GM18858 (cell line): ENCODE data around the gene EPHA5.

ENCODE experiments used
- ATAC-seq: cut with Tn5 transposase; IDR thresholded peaks from one replicate; pipeline ENCODE4 v1.9.1; 2021; ENCODE audit not compliant: unreplicated experiment

EPHA5 gene

DNA sequence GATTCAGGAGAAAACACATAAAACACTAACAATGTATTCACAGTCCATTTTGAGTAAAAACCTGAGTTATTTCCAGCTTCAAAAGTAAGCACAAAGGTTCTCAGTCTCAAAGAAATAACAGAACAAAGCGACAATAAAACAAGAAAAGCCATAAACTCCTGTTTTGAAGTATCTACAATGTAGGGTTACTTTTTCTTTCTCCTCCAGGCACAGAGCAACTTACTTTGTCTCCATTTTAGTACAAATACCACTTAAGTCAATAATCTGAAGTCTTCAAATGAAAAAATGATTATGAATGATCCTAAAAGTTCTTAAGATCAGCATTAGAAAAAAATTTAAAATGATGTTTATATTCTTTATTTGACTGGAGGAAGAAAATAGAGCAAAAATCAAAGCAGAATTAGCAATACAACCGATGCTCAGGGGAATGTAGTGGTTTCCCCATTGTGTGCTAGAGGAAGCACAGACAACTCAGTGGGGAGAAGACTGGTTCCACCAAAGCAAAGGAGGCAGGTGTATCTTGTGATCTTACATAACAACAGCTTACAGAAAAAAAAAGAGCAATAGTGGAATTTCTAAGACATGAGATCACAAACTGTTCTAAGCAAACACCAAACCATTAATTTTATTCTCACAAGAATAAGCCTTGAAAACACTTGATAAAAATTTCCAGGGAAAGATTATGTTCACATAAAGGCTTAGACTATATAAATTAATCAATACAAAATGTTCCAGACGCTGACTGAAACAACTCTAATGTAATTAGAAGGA lies 35.1 kb downstream of the EPHA5 start:
- ATAC-seq = no peak

DNA sequence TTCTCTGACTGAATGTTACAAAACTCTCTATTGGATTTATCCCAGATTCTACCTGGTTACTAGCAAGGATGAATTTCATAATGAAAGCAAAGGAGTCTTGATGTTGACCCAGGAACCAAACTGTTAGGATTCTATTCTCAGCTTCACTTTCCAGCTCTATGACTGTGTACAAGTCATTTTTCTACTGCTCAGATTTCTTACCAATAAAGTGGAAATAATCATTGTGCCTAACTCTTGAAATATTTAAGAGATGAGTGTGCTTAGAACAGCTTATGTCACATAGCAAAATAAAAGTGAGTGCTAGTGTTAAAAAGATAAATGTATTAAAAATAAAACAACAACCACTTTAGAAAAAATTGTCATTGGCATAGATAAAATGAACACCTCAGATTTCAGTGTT lies 45.6 kb downstream of the EPHA5 start:
- ATAC-seq = no peak

DNA sequence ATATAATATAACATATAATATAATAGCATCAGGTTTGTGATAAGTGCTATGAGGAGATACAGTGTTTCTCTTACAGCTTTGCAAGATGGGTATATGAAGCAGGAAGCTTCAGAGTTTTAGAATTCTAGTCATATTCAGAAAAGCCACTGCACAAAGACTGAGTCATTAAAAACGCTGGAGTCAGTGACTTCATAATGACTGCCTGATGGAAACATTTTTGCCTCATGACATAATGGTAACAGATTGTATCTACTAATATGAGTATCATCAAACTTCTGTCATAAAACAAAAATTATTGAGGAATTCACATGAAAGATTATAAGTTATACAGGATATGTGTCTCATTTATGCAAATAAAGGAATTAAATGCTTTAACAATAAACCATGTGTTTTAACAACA lies 46.8 kb downstream of the EPHA5 start:
- no peak for ATAC-seq

DNA sequence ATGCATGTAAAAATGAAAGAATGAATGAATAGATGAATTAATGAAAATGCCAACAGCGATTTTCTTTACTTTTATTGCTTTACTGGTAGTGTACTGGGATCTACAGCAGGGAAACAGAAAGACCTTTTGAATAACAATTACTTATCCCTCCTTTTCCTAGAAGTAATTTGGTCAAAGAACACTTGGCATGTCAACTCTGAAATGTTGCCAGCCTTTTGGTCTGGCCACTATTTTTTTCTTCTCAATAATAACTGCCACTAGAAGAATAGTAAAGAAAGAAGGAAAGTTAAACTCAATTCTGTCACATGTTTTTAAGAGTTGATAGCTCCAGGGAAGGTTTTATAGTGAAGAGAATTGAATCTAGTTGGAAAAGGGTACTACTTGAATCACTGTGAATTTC lies 52.9 kb downstream of the EPHA5 start:
- no peak for ATAC-seq

DNA sequence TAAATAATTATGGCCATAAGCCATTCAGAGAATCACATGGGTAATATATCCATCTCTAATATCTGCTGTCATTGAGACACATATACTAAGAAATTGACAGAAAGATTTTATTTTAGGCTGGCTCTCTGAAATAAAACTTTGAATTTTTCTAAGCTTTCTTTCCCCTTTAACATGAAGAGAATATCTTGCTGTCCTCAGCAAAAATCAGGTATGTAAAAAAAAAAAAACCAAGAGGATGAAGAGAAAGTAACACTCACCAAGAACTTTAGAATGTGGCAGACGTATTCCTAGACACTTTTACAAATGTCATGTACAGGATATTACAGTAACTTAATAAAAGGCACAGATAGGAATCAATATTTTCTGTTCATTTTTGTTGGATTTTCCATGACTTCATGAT lies 65.8 kb downstream of the EPHA5 start:
- ATAC-seq = no peak

DNA sequence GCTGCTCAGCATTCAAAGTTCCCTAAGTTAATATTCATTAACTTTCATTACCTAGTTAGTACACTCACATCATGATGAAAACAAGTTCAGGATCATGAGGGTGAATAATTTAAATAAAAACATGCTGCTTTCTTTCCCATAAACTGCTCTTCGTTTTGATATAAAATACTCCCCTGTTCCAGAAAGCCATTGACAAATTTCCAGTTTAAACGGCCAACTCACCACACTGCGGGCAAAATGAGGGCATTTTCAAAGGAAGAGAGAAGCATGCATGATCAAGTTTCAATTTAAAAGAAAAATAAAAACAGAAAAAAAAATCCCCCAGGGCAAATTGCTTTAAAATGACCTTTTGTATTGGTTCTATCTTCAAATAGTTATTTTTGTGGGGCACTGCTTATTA lies 69.6 kb downstream of the EPHA5 start:
- no peak for ATAC-seq

DNA sequence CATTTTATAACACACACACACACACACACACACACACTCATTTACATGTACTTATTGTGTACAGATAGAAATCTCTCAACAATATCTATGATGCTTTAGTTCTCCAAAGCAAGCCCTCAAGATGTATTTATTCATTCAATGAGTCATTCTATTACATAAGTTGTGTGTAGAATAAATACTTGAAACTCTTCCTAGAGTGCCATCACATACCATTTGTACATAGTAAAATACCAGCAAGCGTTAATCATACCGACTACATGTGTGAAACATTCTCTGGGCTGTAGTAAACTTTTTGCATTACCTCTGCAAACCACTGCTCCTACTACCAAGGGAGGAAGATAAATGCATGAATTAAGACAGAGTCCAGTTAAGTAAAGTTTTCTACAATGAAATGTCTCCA lies 70.9 kb downstream of the EPHA5 start:
- ATAC-seq = no peak

DNA sequence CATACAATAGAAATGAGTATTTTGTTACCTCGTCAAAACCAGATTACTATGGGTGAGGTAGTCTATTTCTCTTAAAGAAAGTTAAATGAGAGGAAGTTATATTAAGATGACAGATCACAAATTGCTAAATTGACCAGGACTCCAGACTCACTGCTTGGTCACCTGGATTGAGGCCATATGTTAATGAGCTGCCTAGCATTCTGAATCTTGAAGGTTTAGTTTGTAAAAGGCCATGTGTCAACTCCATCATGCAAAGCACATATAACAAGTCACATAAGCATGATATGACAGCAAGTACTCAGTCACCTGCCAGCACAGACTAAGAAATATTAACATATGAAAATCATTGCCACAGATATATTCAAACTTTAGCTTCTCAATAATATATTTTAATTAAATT lies 72.6 kb downstream of the EPHA5 start:
- ATAC-seq = no peak

DNA sequence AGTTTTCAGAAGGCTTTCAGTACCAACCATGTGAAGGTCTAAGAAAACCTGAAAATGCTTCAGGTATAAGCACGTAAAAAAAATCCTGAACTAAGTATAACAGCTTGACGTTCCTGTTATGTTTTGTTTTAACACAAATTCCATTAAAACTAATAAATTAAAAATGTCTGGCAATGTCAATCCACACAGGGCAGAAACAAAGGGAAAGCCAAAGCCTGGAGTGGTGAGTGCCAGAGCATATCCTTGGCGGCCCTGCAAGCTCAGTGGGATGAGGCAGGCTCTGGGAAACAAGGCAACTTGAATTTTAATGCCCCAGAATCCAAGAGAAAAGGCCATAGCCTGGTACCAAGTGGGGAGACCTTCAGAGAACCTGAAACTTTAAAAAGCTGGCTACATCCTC lies 78.2 kb downstream of the EPHA5 start:
- ATAC-seq = no peak

DNA sequence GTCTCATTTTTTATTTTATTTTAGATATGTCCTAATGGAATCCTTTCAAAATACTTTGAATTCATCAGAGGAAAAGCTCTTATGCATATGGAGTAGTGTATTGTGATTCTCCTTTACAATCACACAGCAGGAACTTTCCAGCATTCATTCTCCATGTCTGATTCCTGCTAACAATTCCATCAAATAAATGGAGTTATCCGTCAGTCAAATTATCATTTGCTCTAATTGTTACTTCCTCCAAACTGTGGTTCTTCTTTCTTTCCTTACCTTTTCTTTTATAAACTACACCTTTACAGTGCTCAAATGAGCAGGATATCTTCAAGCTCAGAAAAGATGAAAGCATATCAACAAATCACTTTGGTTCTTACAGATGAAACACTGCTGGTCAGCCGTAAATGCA lies 80.4 kb downstream of the EPHA5 start:
- no peak for ATAC-seq

DNA sequence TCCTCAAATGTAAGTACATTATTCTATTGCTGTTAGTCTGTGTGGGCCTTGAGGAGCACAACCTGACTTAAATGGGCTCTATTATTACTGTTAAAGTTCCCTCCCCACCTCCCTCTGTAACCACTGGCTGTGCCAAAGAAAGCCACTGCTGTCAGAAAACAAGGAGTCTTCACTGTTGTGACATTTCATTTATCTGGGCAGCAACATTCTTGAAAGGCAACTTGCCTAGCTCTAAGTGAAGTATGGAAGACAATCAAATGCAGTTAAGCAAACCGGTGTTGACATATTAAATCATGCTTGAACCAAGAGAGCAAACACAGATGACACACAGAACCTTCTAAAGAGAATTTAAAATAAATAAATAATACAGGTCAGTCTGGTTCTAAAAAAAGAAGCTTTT lies 81.0 kb downstream of the EPHA5 start:
- no peak for ATAC-seq

DNA sequence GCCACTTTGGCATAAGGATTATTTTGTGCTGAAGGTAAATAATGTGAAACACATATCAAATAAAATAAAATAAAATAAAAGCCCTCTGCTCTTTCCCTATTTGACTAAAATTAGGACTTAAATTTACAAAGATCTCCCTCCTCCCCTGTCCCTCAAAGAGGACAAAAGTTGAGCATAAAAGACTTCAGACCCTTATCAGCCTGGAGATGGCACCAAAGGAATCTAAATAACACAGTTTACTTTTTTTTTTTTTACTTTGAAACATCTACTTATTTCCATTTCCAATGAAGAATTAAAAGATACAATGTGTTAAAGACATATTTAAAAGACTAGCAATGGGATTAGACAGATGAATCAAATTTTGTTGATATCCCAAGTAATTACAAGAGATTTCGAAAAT lies 89.7 kb downstream of the EPHA5 start:
- ATAC-seq = no peak

DNA sequence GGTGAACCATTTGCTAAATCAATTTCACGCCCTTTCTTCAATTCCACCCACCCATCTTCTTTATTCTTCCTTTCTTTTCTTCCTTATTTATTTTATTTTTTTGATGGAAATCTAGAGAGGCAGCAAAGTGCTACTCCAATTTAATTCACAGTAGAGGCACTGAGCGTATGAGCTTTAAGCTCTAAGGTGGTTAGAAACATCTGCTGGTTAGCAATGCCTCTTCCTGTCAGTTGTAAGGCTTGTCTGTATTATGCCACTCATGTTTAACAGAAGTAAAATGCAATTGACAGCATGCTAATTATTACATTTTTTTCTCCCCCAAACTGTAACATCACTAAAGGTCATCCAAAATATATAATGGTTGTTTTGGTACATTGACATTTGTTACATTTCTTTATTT lies 103.8 kb downstream of the EPHA5 start:
- no peak for ATAC-seq

DNA sequence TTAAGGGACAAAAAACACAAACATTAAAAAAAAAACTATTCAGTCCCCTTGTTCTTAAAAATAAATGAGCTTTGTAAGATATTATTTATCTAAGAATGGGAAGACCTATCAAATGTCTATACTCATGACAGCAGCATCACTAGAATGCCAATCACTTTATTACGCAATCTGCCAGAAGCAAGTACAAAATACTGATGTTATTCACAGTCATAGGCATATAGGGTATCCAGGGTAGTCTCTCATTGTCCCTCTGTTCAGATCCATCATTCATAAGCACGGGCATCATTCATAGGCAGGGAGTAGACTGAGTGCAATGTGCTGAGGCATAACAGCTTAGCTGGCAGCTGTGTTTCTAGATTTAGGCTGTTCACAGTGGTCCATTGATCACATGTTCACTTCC lies 109.1 kb downstream of the EPHA5 start:
- no peak for ATAC-seq

DNA sequence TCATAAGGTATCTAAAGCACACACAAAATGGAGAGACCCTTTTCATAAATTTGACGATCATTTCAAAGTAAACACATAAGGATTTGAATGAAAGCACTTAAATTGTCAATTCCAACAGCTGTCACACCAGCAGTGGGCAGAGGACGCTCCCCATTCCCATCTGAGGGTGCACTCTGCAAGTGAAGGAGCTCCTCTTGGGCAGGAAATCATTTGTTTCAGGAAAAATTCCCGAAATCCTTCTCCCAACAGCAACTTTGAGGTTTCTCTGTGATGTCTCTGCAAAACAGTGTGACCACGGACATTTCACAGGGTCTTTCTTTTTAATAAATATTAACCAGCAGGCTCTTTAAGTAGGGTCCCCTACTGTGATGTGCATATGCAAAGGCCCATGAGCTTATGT lies 111.0 kb downstream of the EPHA5 start:
- no peak for ATAC-seq

DNA sequence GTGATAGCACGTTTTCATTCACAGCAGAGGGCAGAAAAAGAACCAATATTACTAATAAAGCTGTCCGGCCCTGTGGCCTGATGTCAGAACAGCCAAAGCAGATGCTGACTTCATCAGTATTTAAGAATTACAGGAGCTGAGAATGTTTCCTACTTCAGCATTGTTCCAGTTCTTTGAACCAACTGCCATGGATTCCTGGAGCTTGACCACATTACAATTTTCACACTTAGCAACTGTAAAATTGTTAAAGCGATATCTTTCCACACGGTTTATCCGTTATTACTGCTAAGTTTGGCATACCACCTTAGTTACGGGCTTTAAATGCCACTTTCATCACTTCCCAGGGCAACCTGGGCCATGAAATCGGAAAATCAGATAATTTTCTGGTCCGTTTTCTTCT lies 118.2 kb downstream of the EPHA5 start:
- ATAC-seq = no peak

DNA sequence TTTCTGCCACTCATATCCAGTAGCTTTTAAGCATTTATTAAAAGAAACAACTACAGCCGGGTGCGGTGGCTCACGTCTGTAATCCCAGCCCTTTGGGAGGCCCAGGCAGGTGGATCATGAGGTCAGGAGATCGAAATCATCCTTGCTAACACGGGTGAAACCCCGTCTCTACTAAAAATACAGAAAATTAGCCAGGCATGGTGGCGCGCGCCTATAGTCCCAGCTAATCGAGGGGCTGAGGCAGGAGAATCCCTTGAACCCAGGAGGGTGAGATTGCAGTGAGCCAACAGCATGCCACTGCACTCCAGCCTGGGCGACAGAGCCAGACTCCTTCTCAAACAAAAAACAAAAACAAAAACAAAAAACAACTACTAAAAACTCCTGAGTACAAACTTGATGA lies 119.8 kb downstream of the EPHA5 start:
- ATAC-seq = no peak

DNA sequence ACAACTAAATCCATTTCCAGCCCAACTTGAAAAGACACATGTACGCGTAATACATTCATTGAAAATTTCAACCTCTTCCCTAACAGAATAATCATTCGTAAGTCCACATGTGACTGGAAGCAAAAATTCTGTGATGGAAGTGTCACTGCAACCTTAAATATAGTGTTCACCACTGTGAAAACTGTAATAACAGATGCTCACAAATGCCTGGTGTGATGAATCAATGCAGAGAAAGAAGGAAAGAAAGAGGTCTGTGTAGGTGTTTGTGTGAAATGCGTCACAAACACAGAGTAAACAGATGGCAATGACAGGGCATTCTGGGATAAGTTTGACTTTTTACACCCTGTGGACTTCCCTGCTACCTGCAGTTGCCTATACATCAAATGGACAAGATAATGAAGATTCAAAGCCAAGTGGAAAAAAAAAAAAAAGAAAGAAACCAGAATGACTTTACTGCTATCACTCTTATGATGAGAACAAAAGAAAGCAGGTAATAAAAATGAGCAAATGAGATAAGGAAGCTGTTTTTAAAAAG lies 123.3 kb downstream of the EPHA5 start:
- ATAC-seq = no peak

DNA sequence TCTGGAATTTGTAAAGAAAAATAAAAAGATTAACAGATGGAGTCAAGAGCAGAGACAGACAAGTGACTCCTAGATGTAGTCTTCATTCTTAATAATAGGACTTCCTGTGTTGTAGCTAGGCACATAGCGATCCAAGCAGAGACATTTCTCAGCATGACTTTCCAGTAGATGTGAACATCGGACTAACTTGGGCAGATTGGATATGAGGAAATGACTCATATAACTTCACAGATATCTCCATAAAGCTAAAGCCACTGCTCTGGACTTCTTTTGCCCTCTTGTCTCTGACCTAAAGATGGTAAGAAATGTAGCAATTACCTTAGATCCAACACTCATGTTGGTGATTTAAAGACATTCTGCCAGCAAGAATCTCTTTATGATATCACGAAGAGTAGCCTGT lies 131.7 kb downstream of the EPHA5 start:
- no peak for ATAC-seq

DNA sequence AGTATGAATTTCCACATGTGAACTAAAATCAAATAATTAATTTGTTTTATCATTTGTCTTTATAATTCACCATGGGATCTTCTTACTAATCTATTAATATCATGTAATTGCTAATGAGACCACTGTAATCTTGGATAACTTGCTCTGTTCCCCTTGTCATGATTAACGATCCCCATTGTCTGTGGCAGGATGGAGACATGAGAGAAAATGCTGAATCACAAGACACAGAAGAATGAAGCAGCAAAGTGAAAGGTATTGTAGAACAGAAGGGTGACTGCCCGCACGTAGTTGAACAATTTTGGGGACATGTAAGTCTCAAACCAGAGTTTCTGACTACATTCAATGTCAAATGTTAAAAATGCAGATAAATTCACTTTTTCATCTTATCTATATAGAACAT lies 135.2 kb downstream of the EPHA5 start:
- no peak for ATAC-seq

DNA sequence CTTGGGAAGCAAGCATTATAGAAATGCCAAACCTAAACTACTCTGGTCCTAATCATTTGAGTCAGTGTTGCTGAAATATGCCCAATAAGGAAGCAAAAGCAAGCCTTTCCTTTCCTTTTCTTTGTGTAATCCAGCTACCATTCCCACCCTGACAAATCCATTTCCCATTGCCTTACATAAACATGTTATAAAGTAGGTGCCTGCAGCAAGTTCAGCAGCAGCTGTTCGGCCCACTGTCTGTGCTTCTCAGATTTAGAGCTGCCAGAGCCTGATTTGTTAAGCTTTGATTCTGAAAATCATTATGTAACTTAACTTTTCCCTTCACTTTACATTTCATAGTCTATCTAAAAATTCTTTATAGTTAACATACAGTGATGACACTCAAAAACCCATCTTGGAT lies 148.6 kb downstream of the EPHA5 start:
- ATAC-seq = no peak

DNA sequence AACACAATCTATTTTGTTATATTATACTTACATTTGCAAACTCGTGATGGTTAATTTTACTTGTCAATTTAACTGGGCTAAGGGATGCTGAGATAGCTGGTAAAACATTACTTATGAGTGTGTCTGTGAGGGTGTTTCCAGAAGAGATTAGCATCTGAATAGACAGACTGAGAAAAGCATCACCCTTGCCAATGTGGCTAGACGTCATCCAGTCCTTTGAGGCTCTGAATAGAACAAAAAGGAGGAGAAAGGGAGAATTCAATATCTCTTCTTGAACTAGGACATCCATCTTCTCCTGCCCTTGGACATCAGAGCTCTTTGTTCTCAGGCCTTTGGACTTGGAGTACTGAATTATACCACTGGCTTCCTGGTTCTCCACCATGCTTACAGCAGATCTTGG lies 154.6 kb downstream of the EPHA5 start:
- ATAC-seq = no peak

DNA sequence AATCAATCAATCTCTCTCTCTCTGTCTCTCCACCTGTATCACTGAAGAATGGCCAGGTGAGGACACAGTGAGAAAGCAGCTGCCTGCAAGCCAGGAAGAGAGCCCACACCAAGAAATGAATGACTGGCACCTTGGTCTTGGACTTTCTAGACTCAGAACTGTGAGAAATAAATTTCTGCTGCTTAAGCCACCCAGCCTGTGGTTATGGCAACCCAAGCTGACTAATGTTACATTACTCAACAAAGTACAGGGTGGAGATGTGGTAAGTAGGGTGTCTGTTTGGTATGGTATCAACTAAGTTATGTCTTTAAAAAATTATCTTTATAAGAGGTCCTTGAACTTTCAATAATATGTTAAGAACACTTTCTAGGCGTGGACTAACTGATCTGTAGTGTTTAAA lies 159.3 kb downstream of the EPHA5 start:
- ATAC-seq = no peak
